GM12878 (cell line): Measurements from ENCODE around the gene ELF2. TPM values are rescaled to one million over a fixed set of nuclear protein-coding genes. Genes with fewer than 3 reads are reported as not detected.

Experiments used
- ATAC-seq: fragments of 200-7000 bp; cut with Tn5 transposase; 3 replicates; pipeline ENCODE4 v1.9.1; 2020; ENCODE audit warnings: mild to moderate bottlenecking, moderate library complexity
- BruUV-seq: library from RNA; stranded (reverse); fragments of 400-500 nt; replicated peaks from 2 replicates; lab custom pipeline; 2021; lab: Mats Ljungman, UMichigan
- CTCF ChIA-PET: fragments of 300-600 bp; sonication (Branson Sonifier 250); formaldehyde crosslinking; extraction: SDS; loops from one replicate; lab custom pipeline; 2021; ENCODE audit warnings: inconsistent platforms; lab: Yijun Ruan, JAX
- POLR2A ChIA-PET: fragments of 350-600 bp; formaldehyde crosslinking; extraction: SDS; loops from one replicate; lab custom pipeline; 2021; ENCODE audit warnings: inconsistent platforms; lab: Charles Lee
- RAD21 ChIA-PET: fragments of 300-600 bp; sonication (Branson Sonifier 250); formaldehyde crosslinking; loops from one replicate; lab custom pipeline; 2023; ENCODE audit warnings: antibody characterized with exemption; ENCODE audit not compliant: unreplicated experiment; lab: Charles Lee
- SMC1A ChIA-PET: fragments of 300-600 bp; sonication (Branson Sonifier 250); formaldehyde crosslinking; loops from one replicate; lab custom pipeline; 2023; ENCODE audit not compliant: unreplicated experiment, uncharacterized antibody; lab: Charles Lee
- DNase-seq: peaks from one replicate; pipeline ENCODE4 v3.0.0-alpha.2; 2011; ENCODE audit warnings: low read depth, low spot score
- FAIRE-seq: peaks from 3 replicates; lab custom pipeline; 2011; peaks lifted over from hg19 to GRCh38; lab: Jason Lieb, UNC
- H2AFZ ChIP-seq: 2 replicates; pipeline ENCODE4 v1.6.0; 2011; ENCODE audit warnings: low read depth, low read length, control low read depth; ENCODE audit not compliant: control insufficient read depth
- H3K27ac ChIP-seq: 2 replicates; pipeline ENCODE4 v1.5.1; 2011; ENCODE audit warnings: control low read depth; ENCODE audit not compliant: control insufficient read depth, insufficient read depth
- H3K27me3 ChIP-seq, 2 experiments: replicated peaks in 1 of 2; 2 replicates each; pipeline versions ENCODE4 v1.6.0 to v1.6.1; 2011; ENCODE audit warnings: low read length in 1 of 2; ENCODE audit not compliant: control insufficient read depth in 2 of 2, insufficient read depth in 2 of 2
- H3K36me3 ChIP-seq, 2 experiments: 2 replicates each; pipeline ENCODE4 v1.5.1; 2011; ENCODE audit warnings: low read length in 1 of 2; ENCODE audit not compliant: control insufficient read depth in 2 of 2, insufficient read depth in 2 of 2
- H3K4me1 ChIP-seq: 2 replicates; pipeline ENCODE4 v1.6.1; 2011; ENCODE audit warnings: mild to moderate bottlenecking, low read length, moderate library complexity, mixed read lengths; ENCODE audit not compliant: control insufficient read depth, insufficient read depth
- H3K4me2 ChIP-seq: 2 replicates; pipeline ENCODE4 v1.6.0; 2011; ENCODE audit warnings: control low read depth; ENCODE audit not compliant: control insufficient read depth, insufficient read depth
- H3K4me3 ChIP-seq: fragments of 200-600 bp; sonication (generic); 2 replicates; pipeline ENCODE4 v1.5.1; 2016
- H3K79me2 ChIP-seq: 2 replicates; pipeline ENCODE4 v1.6.0; 2011; ENCODE audit warnings: low read length; ENCODE audit not compliant: control insufficient read depth, insufficient read depth
- H3K9ac ChIP-seq: 2 replicates; pipeline ENCODE4 v1.8.0; 2011; ENCODE audit warnings: low read length, control low read depth, mixed read lengths; ENCODE audit not compliant: control insufficient read depth, insufficient read depth
- H3K9me3 ChIP-seq: replicated peaks from 3 replicates; pipeline ENCODE4 v1.5.1; 2011; ENCODE audit warnings: mild to moderate bottlenecking, low read length; ENCODE audit not compliant: control insufficient read depth, insufficient read depth
- H4K20me1 ChIP-seq: 2 replicates; pipeline ENCODE4 v1.6.0; 2011; ENCODE audit not compliant: control insufficient read depth, insufficient read depth
- ASH2L ChIP-seq: fragments of 300-600, 200-600 bp; sonication (generic); IDR thresholded peaks from 2 replicates; pipeline ENCODE4 v1.6.1; 2017; ENCODE audit warnings: low read depth, mild to moderate bottlenecking, borderline replicate concordance
- BCLAF1 ChIP-seq: fragments of 450-650 bp; IDR thresholded peaks from 2 replicates; pipeline ENCODE4 v1.6.1; 2017; ENCODE audit warnings: antibody characterized with exemption, mild to moderate bottlenecking, moderate library complexity
- BHLHE40 ChIP-seq, 2 experiments: fragments of 450-650 bp in 1 of 2; IDR thresholded peaks; 2 replicates each; pipeline ENCODE4 v1.6.1; 2011 to 2017; ENCODE audit warnings: low read depth in 2 of 2, borderline replicate concordance in 1 of 2, improper control_type of control experiment in 1 of 2, low read length in 1 of 2, mild to moderate bottlenecking in 1 of 2
- MLLT1 ChIP-seq: fragments of 450-650 bp; IDR thresholded peaks from 2 replicates; pipeline ENCODE4 v1.6.1; 2016; ENCODE audit warnings: mild to moderate bottlenecking
- NFIC ChIP-seq: IDR thresholded peaks from 2 replicates; pipeline ENCODE4 v1.6.1; 2012; ENCODE audit warnings: low read depth, mild to moderate bottlenecking, inconsistent platforms, low read length, moderate library complexity
- NR2C1 ChIP-seq: fragments of 450-650 bp; IDR thresholded peaks from 2 replicates; pipeline ENCODE4 v1.6.1; 2017; ENCODE audit warnings: antibody characterized with exemption, mild to moderate bottlenecking, moderate library complexity
- NR2F1 ChIP-seq: fragments of 450-650 bp; conservative IDR thresholded peaks from 2 replicates; pipeline ENCODE4 v1.6.1; 2017; ENCODE audit warnings: mild to moderate bottlenecking
- RFX5 ChIP-seq: IDR thresholded peaks from 2 replicates; pipeline ENCODE4 v1.6.1; 2011; ENCODE audit warnings: low read depth, low read length, improper control_type of control experiment
- SIN3A ChIP-seq: IDR thresholded peaks from 2 replicates; pipeline ENCODE4 v1.6.1; 2012; ENCODE audit warnings: low read depth, low read length, improper control_type of control experiment
- SRF ChIP-seq, 2 experiments: IDR thresholded peaks; 2 replicates each; pipeline ENCODE4 v1.6.1; 2011; ENCODE audit warnings: low read depth in 2 of 2, low read length in 2 of 2, mild to moderate bottlenecking in 1 of 2, moderate library complexity in 1 of 2
- ZNF24 ChIP-seq: fragments of 450-650 bp; IDR thresholded peaks from 2 replicates; pipeline ENCODE4 v1.6.1; 2017; ENCODE audit warnings: antibody characterized with exemption, mild to moderate bottlenecking
- ZNF622 ChIP-seq: fragments of 450-650 bp; IDR thresholded peaks from 2 replicates; pipeline ENCODE4 v1.6.1; 2017; ENCODE audit warnings: mild to moderate bottlenecking, inconsistent platforms
- WGBS: methylation state at CpG from one replicate; pipeline ENCODE4 v1.1.6; 2016; ENCODE audit warnings: low lambda C conversion rate; ENCODE audit not compliant: insufficient replicate concordance, insufficient coverage; ENCODE audit errors: missing lambda C conversion rate; 5-methylcytosine and 5-hydroxymethylcytosine counted together
- in situ Hi-C: fragments of 300-500 bp; cut with MboI; formaldehyde crosslinking; loops from 9 replicates; pipeline ENCODE4 v1.14.3; 2018; ENCODE audit warnings: mixed read lengths
- intact Hi-C: fragments of 100-400 bp; cut with micrococcal nuclease; formaldehyde crosslinking; loops from one replicate; pipeline ENCODE4 v1.14.2; 2022; ENCODE audit not compliant: unreplicated experiment
- polyA plus RNA-seq, 11 experiments: library from polyadenylated mRNA; depleted of rRNA in 4 of 11; unstranded in 6 of 11; stranded (reverse) in 5 of 11; fragments of >200 nt; fragmentation: Nextera tagmentation in 4 of 11; fragmentation: Illumina TruSeq in 1 of 11; extraction: Ambion mirVana in 4 of 11; extraction: Trizol in 1 of 11; gene quantifications; 1 replicate in 1 of 11; 2 replicates in 10 of 11; pipeline versions ENCODE4 v1.2.1 to v1.2.3, GENCODE V29; 2011 to 2016; ENCODE audit warnings: inconsistent platforms in 2 of 11, missing spikeins in 2 of 11, low read depth in 1 of 11
- total RNA-seq, 4 experiments: library from RNA; depleted of rRNA in 3 of 4; stranded (reverse); fragments of >200 nt in 3 of 4; fragmentation: Illumina TruSeq in 1 of 4; extraction: Trizol in 1 of 4; gene quantifications; 2 replicates each; pipeline versions ENCODE4 v1.2.1 to v1.2.3, GENCODE V29; 2013 to 2021
- TF ChIP-seq, protein P1 (sequence below): IDR thresholded peaks from 2 replicates; pipeline ENCODE4 v1.6.1; 2011; ENCODE audit warnings: borderline replicate concordance, low read depth, mild to moderate bottlenecking, moderate library complexity, mixed read lengths, low read length; ENCODE audit not compliant: insufficient read depth; ENCODE audit errors: extremely low read length
- TF ChIP-seq, protein P2 (sequence below): fragments of 450-650 bp; IDR thresholded peaks from 2 replicates; pipeline ENCODE4 v1.6.1; 2016; ENCODE audit warnings: mild to moderate bottlenecking, moderate library complexity, borderline replicate concordance

The ELF2 gene
- total and polyA plus RNA-seq, 10 of the 15 experiments (the other 5 are each of a cell fraction or from before 2014, with no cell fraction given), result 10.5 to 30.1 (median 20.5) TPM

DNA sequence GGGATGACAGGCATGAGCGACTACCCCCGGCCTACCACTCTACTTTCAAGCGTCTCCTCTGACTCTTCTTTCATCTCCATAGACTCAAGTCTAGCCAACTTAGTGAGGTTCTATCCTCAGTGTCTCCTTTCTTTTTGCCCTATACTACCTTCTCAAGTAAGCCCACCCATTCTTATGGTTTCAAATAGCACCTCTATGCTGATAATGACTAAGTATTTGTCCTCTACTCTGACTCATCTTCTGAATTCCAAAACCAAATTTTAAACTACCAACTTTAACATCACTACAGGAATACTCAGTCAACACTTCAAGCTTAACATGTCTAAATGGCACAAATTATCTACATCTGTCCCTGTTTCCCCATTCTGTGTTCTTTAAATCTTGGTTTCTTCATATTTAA is 47.8 kb downstream of the ELF2 start:
- H3K36me3 ChIP-seq, result no peaks in the 10 kb centered on the region
- no peak for FAIRE-seq
- no peak for ATAC-seq
- H3K9me3 ChIP-seq, result no peaks in the 10 kb centered on the region
- ChIA-PET CTCF (interaction anchor here (1.5 kb wide), 1 partner anchor 12 kb away, joined by 4 read pairs; no protein-coding TSS in a partner anchor), RAD21 (no interaction called here), POLR2A (no interaction called here), SMC1A (no interaction called here)
- H3K79me2 ChIP-seq, result no peaks in the 10 kb centered on the region
- intact Hi-C loops (no loop called here), in situ Hi-C loops (no loop called here)
- no peak for DNase-seq
- no peaks in the 10 kb centered on the region for H4K20me1 ChIP-seq
- H3K4me3 ChIP-seq, result no peak overlapping the region
- BruUV-seq, result no TSS peak
- H3K4me1 ChIP-seq, result no peaks in the 10 kb centered on the region
- H3K27ac ChIP-seq, result no peak overlapping the region
- 48% methylated on average over 3 of the region's 3 CpGs for WGBS
- no peak overlapping the region for H2AFZ ChIP-seq
- H3K9ac ChIP-seq, result no peak overlapping the region
- no peaks in the 10 kb centered on the region for H3K27me3 ChIP-seq
- no peak overlapping the region for H3K4me2 ChIP-seq
- TF ChIP-seq NR2F1 (no peak), NR2C1 (no peak), RFX5 (no peak), SRF (IDR thresholded peaks at IDR 0.05; ENCODE audit: low read depth in 2 of 2, low read length in 2 of 2) (no peak), ZNF24 (no peak), ZNF622 (no peak), BCLAF1 (no peak), MLLT1 (no peak), BHLHE40 (IDR thresholded peaks at IDR 0.05; ENCODE audit: borderline replicate concordance in 1 of 2, low read depth in 2 of 2, low read length in 1 of 2) (no peak), SIN3A (no peak), NFIC (no peak), ASH2L (no peak)
- TF ChIP-seq, protein P1, sequence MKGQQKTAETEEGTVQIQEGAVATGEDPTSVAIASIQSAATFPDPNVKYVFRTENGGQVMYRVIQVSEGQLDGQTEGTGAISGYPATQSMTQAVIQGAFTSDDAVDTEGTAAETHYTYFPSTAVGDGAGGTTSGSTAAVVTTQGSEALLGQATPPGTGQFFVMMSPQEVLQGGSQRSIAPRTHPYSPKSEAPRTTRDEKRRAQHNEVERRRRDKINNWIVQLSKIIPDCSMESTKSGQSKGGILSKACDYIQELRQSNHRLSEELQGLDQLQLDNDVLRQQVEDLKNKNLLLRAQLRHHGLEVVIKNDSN, result no peak
- TF ChIP-seq, protein P2, sequence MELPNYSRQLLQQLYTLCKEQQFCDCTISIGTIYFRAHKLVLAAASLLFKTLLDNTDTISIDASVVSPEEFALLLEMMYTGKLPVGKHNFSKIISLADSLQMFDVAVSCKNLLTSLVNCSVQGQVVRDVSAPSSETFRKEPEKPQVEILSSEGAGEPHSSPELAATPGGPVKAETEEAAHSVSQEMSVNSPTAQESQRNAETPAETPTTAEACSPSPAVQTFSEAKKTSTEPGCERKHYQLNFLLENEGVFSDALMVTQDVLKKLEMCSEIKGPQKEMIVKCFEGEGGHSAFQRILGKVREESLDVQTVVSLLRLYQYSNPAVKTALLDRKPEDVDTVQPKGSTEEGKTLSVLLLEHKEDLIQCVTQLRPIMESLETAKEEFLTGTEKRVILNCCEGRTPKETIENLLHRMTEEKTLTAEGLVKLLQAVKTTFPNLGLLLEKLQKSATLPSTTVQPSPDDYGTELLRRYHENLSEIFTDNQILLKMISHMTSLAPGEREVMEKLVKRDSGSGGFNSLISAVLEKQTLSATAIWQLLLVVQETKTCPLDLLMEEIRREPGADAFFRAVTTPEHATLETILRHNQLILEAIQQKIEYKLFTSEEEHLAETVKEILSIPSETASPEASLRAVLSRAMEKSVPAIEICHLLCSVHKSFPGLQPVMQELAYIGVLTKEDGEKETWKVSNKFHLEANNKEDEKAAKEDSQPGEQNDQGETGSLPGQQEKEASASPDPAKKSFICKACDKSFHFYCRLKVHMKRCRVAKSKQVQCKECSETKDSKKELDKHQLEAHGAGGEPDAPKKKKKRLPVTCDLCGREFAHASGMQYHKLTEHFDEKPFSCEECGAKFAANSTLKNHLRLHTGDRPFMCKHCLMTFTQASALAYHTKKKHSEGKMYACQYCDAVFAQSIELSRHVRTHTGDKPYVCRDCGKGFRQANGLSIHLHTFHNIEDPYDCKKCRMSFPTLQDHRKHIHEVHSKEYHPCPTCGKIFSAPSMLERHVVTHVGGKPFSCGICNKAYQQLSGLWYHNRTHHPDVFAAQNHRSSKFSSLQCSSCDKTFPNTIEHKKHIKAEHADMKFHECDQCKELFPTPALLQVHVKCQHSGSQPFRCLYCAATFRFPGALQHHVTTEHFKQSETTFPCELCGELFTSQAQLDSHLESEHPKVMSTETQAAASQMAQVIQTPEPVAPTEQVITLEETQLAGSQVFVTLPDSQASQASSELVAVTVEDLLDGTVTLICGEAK, result no peak
